GM19438 (cell line): ENCODE results near the gene CHN2.

Source experiments
- ATAC-seq: cut with Tn5 transposase; IDR thresholded peaks from one replicate; pipeline ENCODE4 v1.9.1; 2021; ENCODE audit warnings: low read depth; ENCODE audit not compliant: unreplicated experiment

Gene CHN2

GRCh38 chr7:29216128-29216527 is 21.6 kb downstream of the CHN2 start:
- no peak for ATAC-seq

- ATAC-seq, result no peak
Measured at GRCh38 chr7:29217113-29217512, 22.5 kb downstream of the CHN2 start.

GRCh38 chr7:29224726-29225125 is 30.2 kb downstream of the CHN2 start:
- no peak for ATAC-seq

DNA sequence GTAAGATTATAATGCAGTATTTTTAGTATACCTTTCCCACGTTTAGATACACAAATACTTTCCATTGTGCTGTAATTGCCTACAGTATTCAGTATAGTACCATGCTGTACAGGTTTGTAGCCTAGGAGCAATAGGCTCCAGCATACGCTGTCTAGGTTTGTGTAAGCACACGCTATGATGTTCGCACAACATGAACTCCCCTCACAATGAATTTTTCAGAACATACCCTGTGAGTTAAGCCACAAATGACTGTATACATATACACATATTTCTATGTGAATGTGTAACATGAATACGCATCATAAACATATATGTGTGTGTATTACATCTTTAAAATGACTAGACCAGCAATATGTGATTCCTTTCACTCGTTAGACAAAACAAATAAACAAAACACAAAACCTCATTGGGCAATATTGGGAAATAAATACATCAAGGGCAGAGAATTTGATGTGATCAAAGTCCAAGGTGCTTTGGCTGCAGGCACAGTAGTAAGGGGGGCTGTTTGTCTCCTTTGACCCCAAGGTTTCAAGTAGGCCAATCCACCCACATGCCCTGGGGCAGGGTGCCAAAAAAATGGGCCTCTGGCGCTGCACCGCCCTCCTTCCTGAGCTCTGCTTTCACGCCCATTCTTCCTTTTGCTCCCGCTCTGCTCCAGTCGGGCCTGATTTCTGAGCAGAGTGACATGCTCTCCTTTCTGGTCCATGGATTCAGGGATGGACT is 33.9 kb downstream of the CHN2 start:
- no peak for ATAC-seq

DNA sequence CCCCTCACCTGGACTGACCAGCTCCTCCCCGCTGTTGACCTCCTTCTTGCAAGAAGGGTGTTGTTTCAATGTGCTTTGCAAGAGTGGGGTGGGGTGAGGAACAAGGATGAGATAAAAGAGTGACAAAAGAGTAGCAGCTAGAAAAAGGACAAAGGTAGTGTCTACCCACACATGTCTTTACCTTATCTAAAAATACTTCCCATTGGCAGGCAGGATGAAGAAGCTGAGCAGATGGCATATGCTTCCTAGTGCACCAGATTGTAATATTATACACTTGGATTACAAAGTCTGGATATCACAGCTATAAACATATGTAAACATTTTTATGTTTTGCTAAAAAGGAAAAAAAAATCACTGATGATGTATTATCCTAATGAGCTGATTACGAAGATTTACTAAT is 34.5 kb downstream of the CHN2 start:
- ATAC-seq, result no peak

DNA sequence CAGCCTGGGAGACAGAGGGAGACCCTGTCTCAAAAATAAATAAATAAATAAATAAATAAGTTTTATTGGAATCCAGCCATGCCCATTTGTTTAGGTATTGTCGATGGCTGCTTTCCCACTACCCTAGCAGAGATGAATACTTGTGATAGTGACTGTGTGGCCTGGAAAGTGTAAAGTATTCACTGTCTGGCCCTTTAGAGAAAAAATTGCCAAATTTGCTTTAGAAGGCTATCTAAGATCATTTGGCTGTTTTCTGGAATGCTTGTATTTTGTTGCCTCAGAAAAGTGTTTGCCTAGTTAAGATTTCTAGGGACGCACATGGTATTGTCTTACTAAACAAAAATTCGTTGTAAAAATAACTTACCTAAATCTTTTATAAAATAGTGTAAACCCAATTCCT is 35.4 kb downstream of the CHN2 start:
- ATAC-seq, result no peak

GRCh38 chr7:29230871-29231345 is 36.3 kb downstream of the CHN2 start:
- ATAC-seq, result no peak

DNA sequence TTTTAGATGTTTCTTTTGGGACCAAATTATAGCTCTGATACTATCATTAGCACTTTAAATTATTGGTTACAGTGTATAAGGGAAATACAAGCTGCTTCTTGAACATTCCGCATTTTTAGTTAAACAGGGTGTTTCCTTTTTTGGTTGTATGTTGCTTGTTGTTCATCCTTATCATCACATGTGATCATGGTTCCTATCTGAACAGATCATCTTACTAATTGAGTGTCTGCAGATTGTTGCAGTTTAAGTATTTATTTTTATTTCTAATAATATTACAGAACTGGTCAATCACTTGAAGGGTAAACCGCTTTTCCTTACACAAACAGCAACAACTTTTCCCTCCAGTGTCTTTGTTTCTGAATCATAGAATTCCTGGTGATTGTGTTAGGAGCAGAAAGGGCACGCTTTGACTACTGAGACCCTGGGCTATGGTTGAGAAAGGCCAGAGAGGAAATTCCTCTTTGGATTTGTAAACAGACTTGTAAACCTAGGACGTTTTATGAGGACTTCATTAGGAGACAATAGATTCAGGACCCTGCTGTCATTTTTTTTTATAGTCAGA is 37.2 kb downstream of the CHN2 start:
- ATAC-seq, result no peak

- no peak for ATAC-seq
Measured at GRCh38 chr7:29234438-29234837, 39.9 kb downstream of the CHN2 start.

GRCh38 chr7:29236071-29236580 is 41.6 kb downstream of the CHN2 start:
- no peak for ATAC-seq

GRCh38 chr7:29236649-29237048 is 42.1 kb downstream of the CHN2 start:
- no peak for ATAC-seq

- no peak for ATAC-seq
Measured at GRCh38 chr7:29237489-29237888, 42.9 kb downstream of the CHN2 start.

GRCh38 chr7:29239638-29240037 is 45.1 kb downstream of the CHN2 start:
- no peak for ATAC-seq

DNA sequence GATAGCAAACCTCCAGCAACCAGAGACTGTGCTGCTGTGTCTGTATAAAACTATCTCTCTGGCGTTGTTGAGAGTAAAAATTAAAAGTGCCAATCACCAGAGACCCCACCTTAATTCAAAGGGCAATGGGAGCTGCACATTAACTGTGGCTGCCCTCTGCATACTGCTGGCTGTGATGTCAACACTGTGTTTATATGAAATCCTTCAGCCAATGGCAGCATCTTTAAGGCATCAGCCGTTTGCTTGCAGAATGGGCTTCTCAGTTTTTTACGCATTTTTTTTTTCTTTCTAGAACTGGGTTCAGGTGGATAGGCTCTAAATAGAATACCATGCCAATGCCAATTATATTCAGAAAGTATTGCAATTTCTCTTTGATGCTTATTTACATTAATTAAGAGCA is 47.7 kb downstream of the CHN2 start:
- no peak for ATAC-seq

- no peak for ATAC-seq
Measured at GRCh38 chr7:29243910-29244655, 49.5 kb downstream of the CHN2 start.

DNA sequence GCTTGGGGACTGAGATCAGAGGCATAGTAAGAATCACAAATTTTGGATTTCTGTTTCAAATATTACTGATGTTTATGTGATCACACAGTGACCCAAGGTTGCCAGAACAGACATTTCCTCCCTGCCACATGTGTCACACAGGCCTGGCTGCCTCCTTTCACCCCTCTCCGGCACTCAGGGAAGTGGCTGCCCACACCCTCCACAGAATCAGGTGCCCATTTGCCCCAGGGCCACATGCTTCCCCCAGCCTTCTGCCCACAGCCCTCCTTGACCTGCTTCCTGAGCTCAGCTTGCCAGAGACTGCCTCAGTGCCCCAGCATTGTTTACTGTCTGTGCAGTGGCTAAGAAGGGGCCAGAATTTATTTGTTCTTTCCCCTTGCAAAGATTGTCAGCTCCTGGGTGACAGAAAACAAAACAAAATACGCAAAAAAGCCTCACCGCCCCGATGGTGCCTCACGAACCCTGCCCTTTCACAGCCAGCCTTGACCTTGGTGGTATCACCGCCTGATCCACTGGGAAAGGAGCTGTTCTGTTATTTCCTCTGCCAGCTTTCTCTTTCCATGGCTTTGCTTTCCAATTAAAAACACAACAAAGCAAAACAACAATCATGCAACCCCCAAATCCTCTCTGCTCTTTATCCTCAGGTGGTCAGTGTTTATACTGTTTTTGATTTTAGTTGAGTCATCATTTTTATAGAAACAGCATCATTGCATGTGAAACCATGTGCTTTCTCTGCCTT is 52.8 kb downstream of the CHN2 start:
- no peak for ATAC-seq

DNA sequence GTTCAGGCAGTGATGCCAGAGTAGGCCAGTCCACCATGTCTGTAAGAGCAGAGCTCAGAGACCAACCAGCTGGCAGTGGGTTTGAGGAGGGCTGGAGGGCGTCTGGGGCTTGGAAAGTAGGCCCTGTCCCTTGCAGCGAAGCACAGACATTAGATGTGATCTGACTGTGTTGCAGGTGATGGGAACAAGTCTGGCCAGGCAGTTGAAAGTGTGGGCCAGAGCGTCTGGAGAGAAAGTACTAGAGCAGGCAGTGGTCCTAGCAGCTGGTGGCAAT is 53.3 kb downstream of the CHN2 start:
- no peak for ATAC-seq

DNA sequence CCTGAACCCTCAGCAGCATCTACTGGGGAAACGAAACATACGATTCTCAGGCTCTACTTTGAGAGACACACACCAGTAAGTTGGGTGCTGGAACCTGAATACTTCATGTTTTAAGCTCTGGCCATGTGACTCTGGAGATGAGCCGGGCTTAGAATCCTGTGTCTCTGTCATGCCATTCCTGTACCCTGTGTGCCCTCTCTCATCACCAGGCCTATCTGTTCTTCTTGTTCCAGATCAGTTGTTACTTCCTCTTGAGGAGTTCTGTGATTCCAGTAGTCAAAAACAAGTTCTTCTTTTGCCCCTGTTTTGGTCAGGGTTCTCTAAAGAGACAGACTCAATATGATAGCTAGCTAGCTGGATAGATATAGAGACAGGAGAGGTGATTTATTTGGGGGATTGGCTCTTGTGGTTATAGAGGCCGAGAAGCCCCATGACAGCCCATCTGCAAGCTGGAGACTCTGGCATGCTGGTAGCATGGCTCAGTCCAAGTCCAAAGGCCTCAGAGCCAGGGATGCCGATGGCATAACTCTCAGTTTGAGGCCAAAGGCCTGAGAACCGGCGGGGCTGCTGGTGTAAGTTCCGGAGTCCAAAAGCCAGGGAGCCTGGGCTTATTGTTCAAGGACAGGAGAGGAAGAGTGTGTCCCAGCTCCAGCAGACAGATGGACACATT is 54.3 kb downstream of the CHN2 start:
- ATAC-seq, result no peak

GRCh38 chr7:29249383-29249750 is 54.8 kb downstream of the CHN2 start:
- ATAC-seq, result no peak

- no peak for ATAC-seq
Measured at GRCh38 chr7:29249860-29250259, 55.3 kb downstream of the CHN2 start.

DNA sequence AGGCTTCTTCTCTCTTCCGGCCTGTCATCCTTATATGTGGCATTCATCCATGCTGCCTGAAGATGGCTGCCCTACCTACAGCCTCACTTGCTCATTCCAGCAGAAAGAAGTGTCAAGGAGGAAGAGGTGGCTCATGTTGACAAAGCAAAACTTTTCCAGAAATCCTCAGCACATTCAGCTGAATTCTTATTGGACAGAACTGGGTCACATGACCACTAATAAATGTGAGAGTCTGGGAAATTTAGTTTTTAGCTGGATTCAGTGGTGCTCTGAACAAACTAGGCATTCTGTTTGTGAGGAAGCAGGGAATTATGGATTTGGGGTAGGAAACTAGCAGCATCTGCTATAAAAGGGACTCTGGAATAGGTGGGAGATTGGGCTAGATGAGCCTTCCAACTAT is 58.6 kb downstream of the CHN2 start:
- no peak for ATAC-seq
